Measurements from ENCODE around the gene CRIM1. TPM values are rescaled to one million over a fixed set of nuclear protein-coding genes. Genes with fewer than 3 reads are reported as not detected.

CRIM1 gene
- total RNA-seq, 1 experiment from 2014 or later, result 27.6 TPM

GRCh38 chr2:36497570-36498163 is 142.1 kb downstream of the CRIM1 start:
- DNase-seq, result no peak
- Histone ChIP-seq H2BK20ac (ENCODE audit: low read depth, low read length, poor library complexity, severe bottlenecking) (no peak overlapping the region), H2BK15ac (ENCODE audit: low read depth, low read length) (no peak overlapping the region), H3K4me2 (ENCODE audit: insufficient read depth, insufficient read length, low read length) (no peak overlapping the region), H2AFZ (ENCODE audit: low read length) (no peak overlapping the region), H3K27me3 (ENCODE audit: insufficient read depth, low read length) (no peaks in the 10 kb centered on the region), H3K14ac (ENCODE audit: insufficient read depth, low read length) (no peak overlapping the region), H4K5ac (ENCODE audit: insufficient read length, low read depth, low read length) (no peak overlapping the region), H3K9me3 (ENCODE audit: control insufficient read depth, low read depth, low read length) (no peaks in the 10 kb centered on the region), H3K9ac (ENCODE audit: extremely low read depth, insufficient read length, low read length) (no peak overlapping the region), H2BK12ac (ENCODE audit: insufficient read length, low read depth, low read length) (no peak overlapping the region), H3T11ph (ENCODE audit: low read length) (no peak overlapping the region), H3K79me2 (ENCODE audit: insufficient read depth, low read length) (no peaks in the 10 kb centered on the region), H2BK120ac (ENCODE audit: low read depth, low read length, poor library complexity, severe bottlenecking) (no peak overlapping the region), H4K20me1 (ENCODE audit: control insufficient read depth, insufficient read depth, insufficient read length) (no peaks in the 10 kb centered on the region), H3K4me1 (ENCODE audit: insufficient read depth, low read length) (peaks cover 3% of the 10 kb centered on the region; the same call in 1 of the 2 replicates), H2AK5ac (ENCODE audit: insufficient read length, low read length) (no peak overlapping the region), H3K56ac (ENCODE audit: insufficient read length, low read depth, low read length) (no peak overlapping the region), H2BK5ac (ENCODE audit: insufficient read length, low read length) (no peak overlapping the region), H3K27ac (ENCODE audit: insufficient read length, low read depth, low read length) (no peak overlapping the region), H3K18ac (ENCODE audit: insufficient read length, low read depth, low read length) (no peak overlapping the region), H4K8ac (replicated peaks; ENCODE audit: insufficient read length, low read depth, low read length) (no peak overlapping the region), H3K23ac (ENCODE audit: insufficient read length, low read depth, low read length) (no peak overlapping the region), H4K91ac (ENCODE audit: insufficient read length, low read depth, low read length) (no peak overlapping the region), H3K79me1 (ENCODE audit: insufficient read depth, low read depth, low read length, poor library complexity, severe bottlenecking) (no peaks in the 10 kb centered on the region), H3K23me2 (ENCODE audit: insufficient read length, low read depth, low read length, poor library complexity, severe bottlenecking) (no peaks in the 10 kb centered on the region), H3K4ac (ENCODE audit: low read depth, low read length) (no peak overlapping the region)
- Mint-ChIP-seq H3K27me3 (ENCODE audit: low read depth) (no peaks in the 10 kb centered on the region), H3K4me3 (no peak overlapping the region), H3K4me1 (peaks cover 8 to 14% of the 10 kb centered on the region in 2 experiments), H3K27ac (no peak overlapping the region), H3K9me3 (no peaks in the 10 kb centered on the region), H3K36me3 (ENCODE audit: insufficient read depth in 1 of 3, low read depth in 3 of 3) (peaks cover 9 to 25% (median 20%) of the 10 kb centered on the region in 3 experiments; a peak in 6 of 7 replicates)
- no peak for TF ChIP-seq CTCF (conservative IDR thresholded peaks at IDR 0.05)
- no CpG with 5 or more reads among the region's 3 CpGs for WGBS (ENCODE audit: extremely low coverage, insufficient read length, low lambda C conversion rate)
